Mesodermal cell (in vitro differentiated cells): ENCODE measurements around the gene ANKRD40. TPM values are rescaled to one million over a fixed set of nuclear protein-coding genes. Genes with fewer than 3 reads are reported as not detected.

ENCODE experiments used
- H3K27ac ChIP-seq: 2 replicates; pipeline ENCODE4 v1.7.0; 2013; ENCODE audit warnings: mild to moderate bottlenecking, low read depth, low read length, moderate library complexity; ENCODE audit not compliant: severe bottlenecking
- H3K36me3 ChIP-seq: 2 replicates; pipeline ENCODE4 v1.7.1; 2013; ENCODE audit warnings: mild to moderate bottlenecking, low read length, moderate library complexity; ENCODE audit not compliant: control insufficient read depth, insufficient read depth
- H3K4me1 ChIP-seq: one replicate; pipeline ENCODE4 v1.7.1; 2013; ENCODE audit warnings: mild to moderate bottlenecking, low read length; ENCODE audit not compliant: insufficient read depth, control insufficient read depth, poor library complexity, severe bottlenecking
- H3K4me3 ChIP-seq: 2 replicates; pipeline ENCODE4 v1.7.0; 2013; ENCODE audit warnings: low read length, control low read depth, mild to moderate bottlenecking; ENCODE audit not compliant: insufficient read depth, poor library complexity, severe bottlenecking; ENCODE audit errors: extremely low read depth
- H3K9me3 ChIP-seq: 2 replicates; pipeline ENCODE4 v1.7.1; 2013; ENCODE audit warnings: mild to moderate bottlenecking, low read length, moderate library complexity; ENCODE audit not compliant: control insufficient read depth
- WGBS, 2 experiments: methylation state at CpG; one replicate each; pipeline ENCODE4 v1.1.5; 2013; ENCODE audit warnings: missing lambda C conversion rate in 2 of 2; ENCODE audit not compliant: insufficient coverage in 2 of 2; 5-methylcytosine and 5-hydroxymethylcytosine counted together
- polyA plus RNA-seq, 2 experiments: library from polyadenylated mRNA; stranded (reverse); fragments of 50-300 nt; gene quantifications; one replicate each; pipeline ENCODE4 v1.2.3, GENCODE V29; 2013

Gene ANKRD40
- 38.9 TPM for polyA plus RNA-seq (2013, experiment 1 of 2)
- polyA plus RNA-seq (2013, experiment 2 of 2) = 35.9 TPM

GRCh38 chr17:50707289-50708049 lies at the start of gene ANKRD40:
TSS of gene ANKRD40 (minus strand) at chr17:50707914. CDS start at chr17:50707654, 260 bp downstream.
- peak within 1 kb of the TSS; percentile 64 for H3K4me3 ChIP-seq
- 0 to 1% methylated on average over 50 to 55 of the region's 74 CpGs for WGBS, 2 experiments
- no peaks in the 10 kb centered on the region for H3K9me3 ChIP-seq
- H3K36me3 ChIP-seq = peaks cover 31% of the 10 kb centered on the region
- peaks cover 14% of the 10 kb centered on the region for H3K4me1 ChIP-seq
- H3K27ac ChIP-seq = peak within 1 kb of the TSS; percentile 93

GRCh38 chr17:50754521-50754920 lies 46.8 kb upstream of the ANKRD40 start:
- H3K36me3 ChIP-seq = peaks cover 54% of the 10 kb centered on the region
- no peaks in the 10 kb centered on the region for H3K4me1 ChIP-seq
- no peaks in the 10 kb centered on the region for H3K9me3 ChIP-seq
- 67 to 83% methylated on average over 1 to 2 of the region's 2 CpGs for WGBS, 2 experiments
- no peak overlapping the region for H3K27ac ChIP-seq
- no peak overlapping the region for H3K4me3 ChIP-seq

- peaks cover 90% of the 10 kb centered on the region for H3K36me3 ChIP-seq
- no peaks in the 10 kb centered on the region for H3K9me3 ChIP-seq
- no peak overlapping the region for H3K27ac ChIP-seq
- 97 to 100% methylated on average over 3 to 5 of the region's 6 CpGs for WGBS, 2 experiments
- H3K4me3 ChIP-seq = no peak overlapping the region
- H3K4me1 ChIP-seq = no peaks in the 10 kb centered on the region
Measured at GRCh38 chr17:50749245-50749644, 41.5 kb upstream of the ANKRD40 start.

GRCh38 chr17:50745631-50746030 lies 37.9 kb upstream of the ANKRD40 start:
- Histone ChIP-seq H3K27ac (no peak overlapping the region), H3K36me3 (peaks cover 93% of the 10 kb centered on the region), H3K9me3 (no peaks in the 10 kb centered on the region), H3K4me3 (no peak overlapping the region), H3K4me1 (no peaks in the 10 kb centered on the region)
- WGBS, 2 experiments = 94 to 97% methylated on average over 8 to 9 of the region's 12 CpGs

GRCh38 chr17:50739098-50739497 lies 31.4 kb upstream of the ANKRD40 start:
- 80% methylated on average over 2 of the region's 2 CpGs; no CpG with 5 or more reads in 1 of the 2 experiments for WGBS, 2 experiments
- peaks cover 75% of the 10 kb centered on the region for H3K36me3 ChIP-seq
- H3K4me3 ChIP-seq = no peak overlapping the region
- H3K9me3 ChIP-seq = no peaks in the 10 kb centered on the region
- H3K27ac ChIP-seq = no peak overlapping the region
- no peaks in the 10 kb centered on the region for H3K4me1 ChIP-seq

GRCh38 chr17:50737118-50737698 lies 29.5 kb upstream of the ANKRD40 start:
- no peak overlapping the region for H3K4me3 ChIP-seq
- H3K9me3 ChIP-seq = no peaks in the 10 kb centered on the region
- no peaks in the 10 kb centered on the region for H3K4me1 ChIP-seq
- H3K36me3 ChIP-seq = peaks cover 64% of the 10 kb centered on the region
- H3K27ac ChIP-seq = no peak overlapping the region
- 93 to 96% methylated on average over 2 of the region's 2 CpGs for WGBS, 2 experiments

GRCh38 chr17:50735287-50735686 lies 27.6 kb upstream of the ANKRD40 start:
- H3K9me3 ChIP-seq = no peaks in the 10 kb centered on the region
- no peak overlapping the region for H3K4me3 ChIP-seq
- no peak overlapping the region for H3K27ac ChIP-seq
- WGBS, 2 experiments = 83 to 100% methylated on average over 2 of the region's 3 CpGs
- H3K36me3 ChIP-seq = peaks cover 54% of the 10 kb centered on the region
- H3K4me1 ChIP-seq = peaks cover 3% of the 10 kb centered on the region

- Histone ChIP-seq H3K4me1 (peaks cover 5% of the 10 kb centered on the region), H3K27ac (no peak overlapping the region), H3K9me3 (no peaks in the 10 kb centered on the region), H3K4me3 (no peak overlapping the region), H3K36me3 (peaks cover 31% of the 10 kb centered on the region)
- 99 to 100% methylated on average over 7 of the region's 7 CpGs for WGBS, 2 experiments
Measured at GRCh38 chr17:50731575-50732460, 24.1 kb upstream of the ANKRD40 start.

- peaks cover 7% of the 10 kb centered on the region for H3K4me1 ChIP-seq
- no peak overlapping the region for H3K27ac ChIP-seq
- peaks cover 48% of the 10 kb centered on the region for H3K36me3 ChIP-seq
- H3K4me3 ChIP-seq = no peak overlapping the region
- WGBS, 2 experiments = 100% methylated on average over 1 of the region's 5 CpGs
- H3K9me3 ChIP-seq = no peaks in the 10 kb centered on the region
Measured at GRCh38 chr17:50728881-50729765, 21.4 kb upstream of the ANKRD40 start.

- no peak overlapping the region for H3K27ac ChIP-seq
- peaks cover 10% of the 10 kb centered on the region for H3K4me1 ChIP-seq
- H3K9me3 ChIP-seq = no peaks in the 10 kb centered on the region
- no peak overlapping the region for H3K4me3 ChIP-seq
- WGBS, 2 experiments = no CpG with 5 or more reads among the region's 2 CpGs
- H3K36me3 ChIP-seq = peaks cover 54% of the 10 kb centered on the region
Measured at GRCh38 chr17:50728112-50728429, 20.4 kb upstream of the ANKRD40 start.
